ENCODE data around the gene MSANTD2. TPM values are rescaled to one million over a fixed set of nuclear protein-coding genes. Genes with fewer than 3 reads are reported as not detected.

MSANTD2 gene
- total and polyA plus RNA-seq, 2 donors = 7.7 to 22.2 TPM

- DNase-seq (ENCODE audit: low read depth in 6 of 9, low spot score in 9 of 9) = no peak
- no peak overlapping the region for H3K27ac ChIP-seq (ENCODE audit: low read depth in 1 of 2, low read length in 1 of 2)
- H3K36me3 ChIP-seq (ENCODE audit: control insufficient read depth in 2 of 2, insufficient read depth in 2 of 2, low read length in 1 of 2) = no peaks in the 10 kb centered on the region
- WGBS = 43% methylated on average over 14 of the region's 14 CpGs
- peaks cover 0 to 37% of the 10 kb centered on the region in 2 donors for H3K27me3 ChIP-seq (ENCODE audit: control insufficient read depth in 2 of 2, insufficient read depth in 1 of 2, low read length in 1 of 2)
- H3K4me3 ChIP-seq (ENCODE audit: low read length in 2 of 2) = no peak overlapping the region
- H3K4me1 ChIP-seq (ENCODE audit: control insufficient read depth in 2 of 2, insufficient read depth in 2 of 2, low read length in 2 of 2) = peaks cover 0 to 20% of the 10 kb centered on the region in 2 donors
- no peaks in the 10 kb centered on the region for H3K9me3 ChIP-seq (ENCODE audit: control insufficient read depth in 2 of 2, insufficient read depth in 1 of 2, low read length in 1 of 2)
These were observed 75.1 kb downstream of the MSANTD2 start for GRCh38 chr11:124724979-124725718.

GRCh38 chr11:124722176-124722575, 78.0 kb downstream of the MSANTD2 start:
- Histone ChIP-seq H3K9me3 (ENCODE audit: control insufficient read depth in 2 of 2, insufficient read depth in 1 of 2, low read length in 1 of 2) (no peaks in the 10 kb centered on the region), H3K36me3 (ENCODE audit: control insufficient read depth in 2 of 2, insufficient read depth in 2 of 2, low read length in 1 of 2) (no peaks in the 10 kb centered on the region), H3K27me3 (ENCODE audit: control insufficient read depth in 2 of 2, insufficient read depth in 1 of 2, low read length in 1 of 2) (peaks cover 11 to 67% of the 10 kb centered on the region in 2 donors), H3K27ac (ENCODE audit: low read depth in 1 of 2, low read length in 1 of 2) (no peak overlapping the region), H3K4me1 (ENCODE audit: control insufficient read depth in 2 of 2, insufficient read depth in 2 of 2, low read length in 2 of 2) (peaks cover 10 to 34% of the 10 kb centered on the region in 2 donors), H3K4me3 (ENCODE audit: low read length in 2 of 2) (no peak overlapping the region)
- WGBS = 15% methylated on average over 6 of the region's 6 CpGs
- DNase-seq (ENCODE audit: low read depth in 6 of 9, low spot score in 9 of 9) = no peak

- Histone ChIP-seq H3K9me3 (ENCODE audit: control insufficient read depth in 2 of 2, insufficient read depth in 1 of 2, low read length in 1 of 2) (no peaks in the 10 kb centered on the region), H3K4me1 (ENCODE audit: control insufficient read depth in 2 of 2, insufficient read depth in 2 of 2, low read length in 2 of 2) (peaks cover 10 to 24% of the 10 kb centered on the region in 2 donors), H3K36me3 (ENCODE audit: control insufficient read depth in 2 of 2, insufficient read depth in 2 of 2, low read length in 1 of 2) (no peaks in the 10 kb centered on the region), H3K27me3 (ENCODE audit: control insufficient read depth in 2 of 2, insufficient read depth in 1 of 2, low read length in 1 of 2) (peaks cover 14 to 71% of the 10 kb centered on the region in 2 donors), H3K4me3 (ENCODE audit: low read length in 2 of 2) (no peak overlapping the region), H3K27ac (ENCODE audit: low read depth in 1 of 2, low read length in 1 of 2) (no peak overlapping the region)
- no peak for DNase-seq (ENCODE audit: low read depth in 6 of 9, low spot score in 9 of 9)
- WGBS = 92% methylated on average over 2 of the region's 2 CpGs
These were observed 80.7 kb downstream of the MSANTD2 start for GRCh38 chr11:124719534-124719933.

- H3K9me3 ChIP-seq (ENCODE audit: control insufficient read depth in 2 of 2, insufficient read depth in 1 of 2, low read length in 1 of 2) = no peaks in the 10 kb centered on the region
- H3K4me3 ChIP-seq (ENCODE audit: low read length in 2 of 2) = no peak overlapping the region
- no peak overlapping the region for H3K27ac ChIP-seq (ENCODE audit: low read depth in 1 of 2, low read length in 1 of 2)
- peaks cover 10 to 24% of the 10 kb centered on the region in 2 donors for H3K4me1 ChIP-seq (ENCODE audit: control insufficient read depth in 2 of 2, insufficient read depth in 2 of 2, low read length in 2 of 2)
- no peaks in the 10 kb centered on the region for H3K36me3 ChIP-seq (ENCODE audit: control insufficient read depth in 2 of 2, insufficient read depth in 2 of 2, low read length in 1 of 2)
- peaks cover 16 to 69% of the 10 kb centered on the region in 2 donors for H3K27me3 ChIP-seq (ENCODE audit: control insufficient read depth in 2 of 2, insufficient read depth in 1 of 2, low read length in 1 of 2)
- DNase-seq (ENCODE audit: low read depth in 6 of 9, low spot score in 9 of 9) = no peak
- WGBS = 79% methylated on average over 14 of the region's 14 CpGs
These were observed 81.4 kb downstream of the MSANTD2 start for GRCh38 chr11:124718801-124719200.

GRCh38 chr11:124717786-124718651, 82.2 kb downstream of the MSANTD2 start:
- 1% methylated on average over 45 of the region's 45 CpGs for WGBS
- no peaks in the 10 kb centered on the region for H3K9me3 ChIP-seq (ENCODE audit: control insufficient read depth in 2 of 2, insufficient read depth in 1 of 2, low read length in 1 of 2)
- peaks cover 16 to 65% of the 10 kb centered on the region in 2 donors for H3K27me3 ChIP-seq (ENCODE audit: control insufficient read depth in 2 of 2, insufficient read depth in 1 of 2, low read length in 1 of 2)
- peak overlapping the region in 1 of 2 donors; percentile 37 for H3K4me3 ChIP-seq (ENCODE audit: low read length in 2 of 2)
- no peaks in the 10 kb centered on the region for H3K36me3 ChIP-seq (ENCODE audit: control insufficient read depth in 2 of 2, insufficient read depth in 2 of 2, low read length in 1 of 2)
- H3K4me1 ChIP-seq (ENCODE audit: control insufficient read depth in 2 of 2, insufficient read depth in 2 of 2, low read length in 2 of 2) = peaks cover 10 to 24% of the 10 kb centered on the region in 2 donors
- peak in 2 of 9 donors; percentile 2 to 62 for DNase-seq (ENCODE audit: low read depth in 6 of 9, low spot score in 9 of 9)
- no peak overlapping the region for H3K27ac ChIP-seq (ENCODE audit: low read depth in 1 of 2, low read length in 1 of 2)

- Histone ChIP-seq H3K27me3 (ENCODE audit: control insufficient read depth in 2 of 2, insufficient read depth in 1 of 2, low read length in 1 of 2) (peaks cover 16 to 59% of the 10 kb centered on the region in 2 donors), H3K36me3 (ENCODE audit: control insufficient read depth in 2 of 2, insufficient read depth in 2 of 2, low read length in 1 of 2) (no peaks in the 10 kb centered on the region), H3K4me3 (ENCODE audit: low read length in 2 of 2) (peak overlapping the region in 1 of 2 donors; percentile 37), H3K4me1 (ENCODE audit: control insufficient read depth in 2 of 2, insufficient read depth in 2 of 2, low read length in 2 of 2) (peaks cover 10 to 23% of the 10 kb centered on the region in 2 donors), H3K27ac (ENCODE audit: low read depth in 1 of 2, low read length in 1 of 2) (no peak overlapping the region), H3K9me3 (ENCODE audit: control insufficient read depth in 2 of 2, insufficient read depth in 1 of 2, low read length in 1 of 2) (no peaks in the 10 kb centered on the region)
- DNase-seq (ENCODE audit: low read depth in 6 of 9, low spot score in 9 of 9) = no peak
- whole genome bisulfite sequencing = 63% methylated on average over 7 of the region's 7 CpGs
These were observed 82.8 kb downstream of the MSANTD2 start for GRCh38 chr11:124717421-124717785.

- 21% methylated on average over 3 of the region's 3 CpGs for WGBS
- peaks cover 16 to 51% of the 10 kb centered on the region in 2 donors for H3K27me3 ChIP-seq (ENCODE audit: control insufficient read depth in 2 of 2, insufficient read depth in 1 of 2, low read length in 1 of 2)
- H3K9me3 ChIP-seq (ENCODE audit: control insufficient read depth in 2 of 2, insufficient read depth in 1 of 2, low read length in 1 of 2) = no peaks in the 10 kb centered on the region
- no peak for DNase-seq (ENCODE audit: low read depth in 6 of 9, low spot score in 9 of 9)
- H3K36me3 ChIP-seq (ENCODE audit: control insufficient read depth in 2 of 2, insufficient read depth in 2 of 2, low read length in 1 of 2) = no peaks in the 10 kb centered on the region
- H3K4me3 ChIP-seq (ENCODE audit: low read length in 2 of 2) = no peak overlapping the region
- H3K27ac ChIP-seq (ENCODE audit: low read depth in 1 of 2, low read length in 1 of 2) = no peak overlapping the region
- peaks cover 10 to 17% of the 10 kb centered on the region in 2 donors for H3K4me1 ChIP-seq (ENCODE audit: control insufficient read depth in 2 of 2, insufficient read depth in 2 of 2, low read length in 2 of 2)
These were observed 83.6 kb downstream of the MSANTD2 start for GRCh38 chr11:124716591-124716990.

Data from thymus (tissue), 11 donors.